ENCODE data around the gene PPP3CA.
"Not testable (repeated sequence)": the region's sequence is repeated elsewhere in the genome, so short reads cannot be mapped to it uniquely, and the experiment has no call there.

Gene PPP3CA

GRCh38 chr4:101256222-101256621 lies 91.1 kb downstream of the PPP3CA start:
- DNase-seq (ENCODE audit: low read depth in 2 of 2), result no peak

- no peak for DNase-seq (ENCODE audit: low read depth in 2 of 2)
Measured at GRCh38 chr4:101254776-101255175, 92.5 kb downstream of the PPP3CA start.

- no peak for DNase-seq (ENCODE audit: low read depth in 2 of 2)
Measured at GRCh38 chr4:101253121-101253520, 94.2 kb downstream of the PPP3CA start.

- no peak for DNase-seq (ENCODE audit: low read depth in 2 of 2)
Measured at GRCh38 chr4:101252721-101253120, 94.6 kb downstream of the PPP3CA start.

GRCh38 chr4:101251261-101251660 lies 96.1 kb downstream of the PPP3CA start:
- no peak for DNase-seq (ENCODE audit: low read depth in 2 of 2)

- DNase-seq (ENCODE audit: low read depth in 2 of 2), result no peak
Measured at GRCh38 chr4:101244349-101244748, 103.0 kb downstream of the PPP3CA start.

GRCh38 chr4:101242441-101242840 lies 104.9 kb downstream of the PPP3CA start:
- no peak for DNase-seq (ENCODE audit: low read depth in 2 of 2)

GRCh38 chr4:101240099-101240498 lies 107.2 kb downstream of the PPP3CA start:
- DNase-seq (ENCODE audit: low read depth in 2 of 2), result no peak

- no peak for DNase-seq (ENCODE audit: low read depth in 2 of 2)
Measured at GRCh38 chr4:101239665-101240064, 107.7 kb downstream of the PPP3CA start.

- no peak for DNase-seq (ENCODE audit: low read depth in 2 of 2)
Measured at GRCh38 chr4:101238706-101239105, 108.6 kb downstream of the PPP3CA start.

GRCh38 chr4:101237773-101238172 lies 109.6 kb downstream of the PPP3CA start:
- DNase-seq (ENCODE audit: low read depth in 2 of 2), result no peak

- no peak for DNase-seq (ENCODE audit: low read depth in 2 of 2)
Measured at GRCh38 chr4:101236097-101236496, 111.2 kb downstream of the PPP3CA start.

- DNase-seq (ENCODE audit: low read depth in 2 of 2), result not testable (repeated sequence)
Measured at GRCh38 chr4:101234141-101234540, 113.2 kb downstream of the PPP3CA start.

GRCh38 chr4:101232074-101232776 lies 115.1 kb downstream of the PPP3CA start:
- no peak for DNase-seq (ENCODE audit: low read depth in 2 of 2)

- no peak for DNase-seq (ENCODE audit: low read depth in 2 of 2)
Measured at GRCh38 chr4:101230801-101231426, 116.4 kb downstream of the PPP3CA start.

GRCh38 chr4:101229116-101229515 lies 118.2 kb downstream of the PPP3CA start:
- no peak for DNase-seq (ENCODE audit: low read depth in 2 of 2)

- no peak for DNase-seq (ENCODE audit: low read depth in 2 of 2)
Measured at GRCh38 chr4:101227715-101228114, 119.6 kb downstream of the PPP3CA start.

GRCh38 chr4:101224358-101225218 lies 122.7 kb downstream of the PPP3CA start:
- no peak for DNase-seq (ENCODE audit: low read depth in 2 of 2)

GRCh38 chr4:101222156-101222845 lies 125.0 kb downstream of the PPP3CA start:
- DNase-seq (ENCODE audit: low read depth in 2 of 2), result no peak

- no peak for DNase-seq (ENCODE audit: low read depth in 2 of 2)
Measured at GRCh38 chr4:101221294-101221693, 126.0 kb downstream of the PPP3CA start.

GRCh38 chr4:101218894-101219293 lies 128.4 kb downstream of the PPP3CA start:
- no peak for DNase-seq (ENCODE audit: low read depth in 2 of 2)

GRCh38 chr4:101218346-101218745 lies 129.0 kb downstream of the PPP3CA start:
- DNase-seq (ENCODE audit: low read depth in 2 of 2), result no peak
